Measurements from ENCODE around the gene PLCXD1. TPM values are rescaled to one million over a fixed set of nuclear protein-coding genes. Genes with fewer than 3 reads are reported as not detected.
"Not testable (repeated sequence)": the region's sequence is repeated elsewhere in the genome, so short reads cannot be mapped to it uniquely, and the experiment has no call there.

PLCXD1 gene
- total RNA-seq, 1 experiment from 2014 or later: 1.9 TPM

DNA sequence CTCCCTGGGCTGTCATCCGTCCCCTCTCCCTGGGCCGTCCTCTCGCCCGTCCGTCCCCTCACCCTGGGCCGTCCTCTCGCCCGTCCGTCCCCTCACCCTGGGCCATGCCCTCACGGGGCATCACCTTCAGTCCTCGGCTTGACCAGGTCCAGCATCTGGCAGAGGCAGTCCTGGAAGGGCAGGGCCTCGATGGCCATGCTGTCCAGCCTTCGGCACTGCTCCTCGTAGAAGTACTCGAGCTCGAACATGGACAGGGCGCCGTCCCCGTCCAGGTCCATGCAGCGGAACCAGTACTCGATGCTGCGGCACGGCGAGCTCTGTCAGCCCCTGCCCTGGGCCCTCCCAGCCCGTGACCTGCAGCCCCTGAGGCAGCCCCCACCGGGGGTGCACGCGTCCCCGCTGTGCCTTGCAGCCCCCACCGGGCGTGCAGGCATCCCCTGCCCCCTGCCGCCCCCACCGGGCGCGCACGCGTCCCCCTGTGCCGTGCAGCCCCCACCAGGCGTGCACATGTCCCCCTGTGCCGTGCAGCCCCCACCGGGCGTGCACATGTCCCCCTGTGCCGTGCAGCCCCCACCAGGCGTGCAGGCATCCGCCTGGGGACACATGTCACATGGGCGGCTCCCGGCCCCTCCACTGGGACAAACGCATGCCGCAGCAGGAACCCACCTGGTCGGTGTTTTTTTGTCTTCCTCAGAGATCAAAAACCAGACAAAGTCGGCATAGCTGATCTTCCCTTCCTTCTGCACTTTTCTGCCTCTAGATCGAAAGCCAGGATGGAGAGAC, 59.7 kb downstream of the PLCXD1 start:
- in situ Hi-C loops (cut with HindIII; ENCODE audit: low pct_unique_long_range_greater_than_20kb, low sequenced_read_pairs): no loop called here
- no peak for DNase-seq (ENCODE audit: low read depth)

DNA sequence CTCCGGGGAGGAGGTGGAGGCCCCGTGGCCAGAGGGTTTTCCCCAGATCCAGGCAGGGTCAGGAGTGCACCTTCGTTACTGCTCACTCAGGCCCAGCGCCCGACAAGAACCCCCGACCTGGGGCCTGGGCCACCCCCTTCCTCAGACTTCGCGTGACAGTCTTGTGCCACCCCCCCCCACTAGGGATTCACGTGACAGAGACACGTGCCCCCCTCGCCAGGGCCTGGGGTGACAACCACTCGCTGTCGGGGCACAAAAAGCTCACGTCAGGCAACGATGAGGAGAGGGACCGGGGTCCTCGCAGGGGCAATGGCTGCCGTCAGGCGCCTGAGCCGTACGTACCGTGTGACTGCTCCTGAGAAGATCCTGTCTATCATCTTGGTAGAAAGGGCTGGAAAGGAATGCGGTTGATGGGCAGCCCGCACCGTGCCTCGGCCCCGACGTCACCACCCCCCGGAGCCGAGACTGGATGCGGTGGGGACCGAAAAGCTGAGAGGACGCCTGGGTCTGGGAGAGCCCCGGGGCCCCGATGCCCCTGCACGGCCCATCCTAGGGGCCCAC, 60.4 kb downstream of the PLCXD1 start:
- in situ Hi-C loops (cut with HindIII; ENCODE audit: low pct_unique_long_range_greater_than_20kb, low sequenced_read_pairs): no loop called here

GRCh38 chrX:344371-344901, 63.3 kb downstream of the PLCXD1 start:
- DNase-seq (ENCODE audit: low read depth): no peak
- in situ Hi-C loops (cut with HindIII; ENCODE audit: low pct_unique_long_range_greater_than_20kb, low sequenced_read_pairs): no loop called here

More for the DNA sequence above, 60.4 kb downstream of the PLCXD1 start:
- no peak for DNase-seq (ENCODE audit: low read depth)

GRCh38 chrX:345020-345925, 64.1 kb downstream of the PLCXD1 start:
- in situ Hi-C loops (cut with HindIII; ENCODE audit: low pct_unique_long_range_greater_than_20kb, low sequenced_read_pairs): no loop called here
- no peak for DNase-seq (ENCODE audit: low read depth)

DNA sequence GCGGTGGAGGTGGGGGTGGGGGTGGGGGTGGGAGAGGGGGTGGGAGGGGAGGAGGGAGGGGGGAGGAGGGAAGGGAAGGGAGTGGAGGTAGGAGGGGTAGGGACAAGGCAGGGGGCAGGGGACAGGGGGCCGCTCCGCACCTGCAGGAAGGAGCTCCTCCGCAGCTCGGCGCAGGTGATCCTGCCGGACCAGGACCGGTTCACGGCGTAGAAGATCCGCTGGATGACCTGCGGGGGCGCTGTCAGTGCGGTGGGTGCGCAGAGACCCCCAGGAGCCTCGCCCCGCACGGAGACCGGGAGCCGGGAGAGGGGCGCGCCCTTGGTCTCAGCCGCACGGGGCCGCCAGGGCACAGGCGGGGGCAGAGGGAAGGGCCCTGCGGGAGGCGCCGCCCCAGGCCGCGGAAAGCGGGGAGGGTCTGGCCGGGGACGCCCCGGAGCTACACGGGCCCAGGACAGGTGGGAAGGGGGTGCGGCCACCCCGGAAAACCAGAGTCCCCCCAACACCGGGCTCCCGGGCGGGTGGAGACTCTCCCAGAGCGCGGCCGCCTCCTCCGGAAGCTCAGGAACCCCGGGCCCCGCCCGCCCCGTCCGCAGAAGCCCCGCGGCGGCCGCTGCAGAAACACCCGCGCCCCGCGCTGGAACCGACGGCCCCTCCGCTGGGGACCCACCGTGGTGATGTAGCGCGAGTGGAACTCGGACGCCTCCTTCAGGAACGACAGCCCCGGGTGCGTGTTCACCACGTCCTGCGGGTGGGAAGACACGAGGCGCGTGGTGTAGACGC, 65.0 kb downstream of the PLCXD1 start:
- in situ Hi-C loops (cut with HindIII; ENCODE audit: low pct_unique_long_range_greater_than_20kb, low sequenced_read_pairs): no loop called here
- DNase-seq (ENCODE audit: low read depth): no peak

GRCh38 chrX:347351-348117, 66.4 kb downstream of the PLCXD1 start:
- DNase-seq (ENCODE audit: low read depth): no peak
- in situ Hi-C loops (cut with HindIII; ENCODE audit: low pct_unique_long_range_greater_than_20kb, low sequenced_read_pairs): no loop called here

GRCh38 chrX:348461-349117, 67.4 kb downstream of the PLCXD1 start:
- DNase-seq (ENCODE audit: low read depth): no peak
- in situ Hi-C loops (cut with HindIII; ENCODE audit: low pct_unique_long_range_greater_than_20kb, low sequenced_read_pairs): no loop called here

DNA sequence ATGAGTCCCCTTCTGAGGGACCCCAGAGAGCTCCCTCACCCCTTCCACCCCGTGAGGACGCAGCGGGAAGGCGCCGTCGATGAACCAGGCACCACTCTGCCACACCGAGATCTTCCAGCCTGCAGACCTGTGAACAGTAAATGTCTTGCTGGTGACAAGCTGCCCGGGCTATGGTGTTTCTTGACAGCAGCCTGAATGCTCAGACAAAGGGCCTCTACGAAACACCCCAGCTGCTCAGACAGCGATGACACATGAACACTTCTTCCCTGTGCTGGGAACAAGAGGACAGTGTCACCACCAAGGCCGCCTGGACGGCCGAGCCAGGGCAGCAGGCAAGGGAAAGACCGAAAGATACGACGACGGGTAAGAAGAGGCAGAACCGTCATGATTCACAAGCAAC, 68.0 kb downstream of the PLCXD1 start:
- in situ Hi-C loops (cut with HindIII; ENCODE audit: low pct_unique_long_range_greater_than_20kb, low sequenced_read_pairs): no loop called here
- DNase-seq (ENCODE audit: low read depth): no peak

DNA sequence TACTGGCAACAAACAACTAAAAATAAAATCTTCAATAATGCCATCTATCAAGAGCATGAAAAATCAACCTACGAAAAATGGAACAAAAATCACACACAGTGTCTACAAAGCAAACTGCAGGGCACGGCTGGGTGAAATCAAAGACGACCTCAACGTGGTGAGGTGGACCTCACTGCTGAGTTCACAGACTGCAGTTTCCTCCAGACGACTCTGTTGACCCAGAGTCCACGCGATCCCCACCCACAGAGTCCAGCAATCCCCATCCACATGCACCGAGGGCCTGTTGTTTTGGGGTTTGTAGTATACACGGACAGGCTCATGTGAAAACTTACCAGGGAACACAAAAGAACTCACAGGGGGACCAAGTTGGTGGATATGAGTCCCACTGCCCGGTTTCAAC, 68.5 kb downstream of the PLCXD1 start:
- DNase-seq (ENCODE audit: low read depth): no peak
- in situ Hi-C loops (cut with HindIII; ENCODE audit: low pct_unique_long_range_greater_than_20kb, low sequenced_read_pairs): no loop called here

DNA sequence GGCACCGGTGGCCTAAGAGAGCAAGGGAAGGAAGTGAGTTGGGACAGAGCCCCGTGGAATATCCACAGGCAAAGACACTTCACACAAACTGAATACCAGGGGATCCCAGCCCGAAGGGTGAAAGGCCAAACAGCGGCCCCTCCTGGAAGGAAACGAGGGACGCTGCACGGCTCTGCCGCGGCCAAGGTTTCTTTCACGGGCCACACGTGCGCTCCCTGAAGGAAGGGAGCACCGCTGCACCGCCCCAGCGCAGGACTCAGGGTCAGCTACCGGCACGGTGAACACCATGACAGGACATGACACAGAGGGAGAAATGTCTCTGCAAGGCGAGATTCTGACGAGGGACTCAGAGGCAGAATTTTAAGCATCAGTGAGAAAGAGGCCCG, 69.0 kb downstream of the PLCXD1 start:
- DNase-seq (ENCODE audit: low read depth): no peak
- in situ Hi-C loops (cut with HindIII; ENCODE audit: low pct_unique_long_range_greater_than_20kb, low sequenced_read_pairs): no loop called here

DNA sequence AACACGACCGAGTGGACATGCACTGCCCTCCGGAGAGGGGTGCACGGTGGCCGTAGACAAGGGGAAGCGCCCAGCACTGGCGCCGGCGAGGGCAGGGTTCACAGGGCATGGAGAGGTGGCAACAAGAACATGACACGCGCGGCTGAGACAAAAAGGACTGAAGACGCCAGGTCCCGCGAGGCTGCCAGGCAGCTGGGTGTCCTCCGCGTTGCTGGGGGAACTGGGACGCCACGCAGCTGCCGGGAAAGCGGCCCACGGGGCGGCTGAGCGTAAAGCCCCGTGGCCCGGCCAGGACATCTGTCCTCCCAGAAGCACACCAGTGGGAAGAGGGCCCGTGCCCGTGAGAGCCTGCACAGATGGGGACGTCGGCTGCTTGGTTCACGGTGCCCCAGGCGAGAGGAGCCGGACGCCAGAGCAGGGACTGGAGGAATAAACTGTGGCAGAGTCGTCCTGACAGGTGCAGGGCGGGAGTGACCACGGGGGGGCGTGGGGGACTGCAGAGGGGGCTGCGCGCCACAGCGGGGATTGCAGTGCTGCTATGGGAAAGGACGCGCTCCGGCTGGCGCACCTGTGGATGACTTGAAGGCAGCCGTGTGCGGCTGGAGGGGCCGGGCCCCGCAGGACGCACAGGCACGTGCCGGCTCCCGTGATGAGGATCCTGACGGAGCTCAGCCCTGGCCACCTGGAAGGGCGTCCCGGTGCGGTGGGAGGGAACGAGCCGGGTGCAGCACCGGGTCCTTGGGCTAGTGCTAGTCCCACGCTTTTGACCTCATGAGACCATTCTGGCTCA, 69.5 kb downstream of the PLCXD1 start:
- DNase-seq (ENCODE audit: low read depth): no peak
- in situ Hi-C loops (cut with HindIII; ENCODE audit: low pct_unique_long_range_greater_than_20kb, low sequenced_read_pairs): no loop called here

GRCh38 chrX:351324-351641, 70.1 kb downstream of the PLCXD1 start:
- DNase-seq (ENCODE audit: low read depth); in situ Hi-C loops (cut with HindIII; ENCODE audit: low pct_unique_long_range_greater_than_20kb, low sequenced_read_pairs): not testable (repeated sequence)

GRCh38 chrX:351736-352135, 70.6 kb downstream of the PLCXD1 start:
- in situ Hi-C loops (cut with HindIII; ENCODE audit: low pct_unique_long_range_greater_than_20kb, low sequenced_read_pairs): no loop called here
- no peak for DNase-seq (ENCODE audit: low read depth)

GRCh38 chrX:352181-352580, 71.0 kb downstream of the PLCXD1 start:
- in situ Hi-C loops (cut with HindIII; ENCODE audit: low pct_unique_long_range_greater_than_20kb, low sequenced_read_pairs): no loop called here
- DNase-seq (ENCODE audit: low read depth): no peak

- in situ Hi-C loops (cut with HindIII; ENCODE audit: low pct_unique_long_range_greater_than_20kb, low sequenced_read_pairs): no loop called here
- DNase-seq (ENCODE audit: low read depth): no peak
Observed at GRCh38 chrX:352582-353314, 71.6 kb downstream of the PLCXD1 start.

All from Caki2 (cell line).